AG08396 (cell line): Measurements from ENCODE around the gene RAB11FIP2.
"Not testable (repeated sequence)": the region's sequence is repeated elsewhere in the genome, so short reads cannot be mapped to it uniquely, and the experiment has no call there.

Experiments used
- DNase-seq: peaks from one replicate; pipeline ENCODE4 v3.0.0; 2012; ENCODE audit warnings: low spot score, mixed read lengths

The RAB11FIP2 gene

DNA sequence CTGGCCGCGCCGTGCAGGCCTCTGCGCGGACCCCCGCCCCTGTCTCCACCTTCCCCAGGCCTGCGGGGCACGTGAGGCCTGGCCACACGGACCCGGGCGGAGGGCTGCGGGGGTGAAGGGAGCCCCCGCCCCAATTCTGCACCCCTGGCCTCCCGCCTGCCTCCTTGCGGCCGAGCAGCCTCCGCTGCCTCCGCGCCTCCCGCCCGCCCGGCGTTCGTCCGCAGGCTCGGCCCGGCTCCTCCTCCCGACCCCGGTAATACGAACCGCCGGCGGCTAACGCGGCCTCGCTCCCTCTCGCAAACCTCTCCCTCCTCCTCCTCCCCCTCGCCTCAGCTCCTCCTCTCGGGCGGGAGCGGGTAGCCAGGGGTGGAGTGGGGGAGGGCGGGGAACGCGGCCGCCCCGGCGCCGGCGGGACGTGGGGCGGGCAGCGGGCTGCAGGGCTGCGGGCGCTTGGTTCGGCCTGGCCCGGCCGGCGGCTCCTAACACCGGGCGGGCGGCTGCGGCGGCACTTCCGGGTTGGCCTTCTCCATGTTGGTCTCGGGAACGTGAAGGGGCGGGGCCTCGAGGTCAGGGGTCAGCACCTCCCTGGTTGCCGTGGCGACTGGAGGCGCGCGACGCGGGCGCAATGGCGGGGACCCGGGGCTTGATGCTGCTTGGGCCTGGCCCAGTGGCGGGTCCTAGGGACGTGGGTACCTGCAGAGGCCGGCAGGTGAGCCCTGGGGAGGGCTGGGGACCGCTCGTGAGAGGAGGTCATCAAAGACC lies at the start of gene RAB11FIP2:
TSS of gene RAB11FIP2 (minus strand) at position 547 of the 762 bp plus-strand sequence. CDS start 778 bp downstream, outside the sequence.
- DNase-seq: peak; percentile 95

DNA sequence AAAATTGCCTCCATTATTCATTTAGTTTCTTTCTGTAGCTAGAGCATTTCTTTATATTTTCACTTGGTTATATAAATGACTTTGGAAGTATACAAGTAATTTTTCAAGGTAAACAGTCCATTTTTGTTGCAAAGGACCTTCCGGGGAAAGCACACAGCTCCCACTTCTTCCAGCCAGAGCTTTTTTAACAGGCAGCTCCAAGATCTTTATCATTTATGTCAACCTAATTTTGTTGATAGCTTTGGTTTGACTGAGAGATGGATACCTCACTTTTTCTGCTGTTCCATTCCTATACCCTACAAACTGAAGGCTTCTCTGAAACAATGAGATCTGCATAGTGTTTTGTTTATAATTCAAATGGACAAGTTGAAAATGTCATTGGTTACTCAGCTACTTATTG lies 49.3 kb upstream of the RAB11FIP2 start:
- no peak for DNase-seq

GRCh38 chr10:118092209-118092608 lies 45.5 kb upstream of the RAB11FIP2 start:
- no peak for DNase-seq

- no peak for DNase-seq
These were observed 34.1 kb upstream of the RAB11FIP2 start for GRCh38 chr10:118080817-118081216.

DNA sequence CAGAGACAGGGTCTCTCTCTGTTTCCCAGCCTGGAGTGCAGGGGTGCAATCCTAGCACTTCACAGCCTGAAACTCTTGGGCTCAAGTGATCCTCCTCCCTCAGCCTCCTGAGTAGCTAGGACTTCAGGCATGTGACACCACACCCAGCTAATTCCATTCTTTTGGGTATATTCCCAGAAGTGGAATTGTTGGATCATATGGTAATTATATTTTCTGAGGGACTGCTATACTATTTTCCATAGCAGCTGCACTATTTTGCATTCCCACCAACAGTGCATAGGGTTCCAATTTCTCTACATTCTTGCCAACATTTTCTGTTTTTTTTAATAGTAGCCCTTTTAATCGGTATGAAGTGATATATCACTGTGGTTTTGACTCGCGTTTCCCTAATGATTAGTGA lies 30.0 kb upstream of the RAB11FIP2 start:
- DNase-seq: no peak

GRCh38 chr10:118072840-118073239 lies 26.1 kb upstream of the RAB11FIP2 start:
- no peak for DNase-seq

GRCh38 chr10:118067389-118067788 lies 20.6 kb upstream of the RAB11FIP2 start:
- not testable (repeated sequence) for DNase-seq

DNA sequence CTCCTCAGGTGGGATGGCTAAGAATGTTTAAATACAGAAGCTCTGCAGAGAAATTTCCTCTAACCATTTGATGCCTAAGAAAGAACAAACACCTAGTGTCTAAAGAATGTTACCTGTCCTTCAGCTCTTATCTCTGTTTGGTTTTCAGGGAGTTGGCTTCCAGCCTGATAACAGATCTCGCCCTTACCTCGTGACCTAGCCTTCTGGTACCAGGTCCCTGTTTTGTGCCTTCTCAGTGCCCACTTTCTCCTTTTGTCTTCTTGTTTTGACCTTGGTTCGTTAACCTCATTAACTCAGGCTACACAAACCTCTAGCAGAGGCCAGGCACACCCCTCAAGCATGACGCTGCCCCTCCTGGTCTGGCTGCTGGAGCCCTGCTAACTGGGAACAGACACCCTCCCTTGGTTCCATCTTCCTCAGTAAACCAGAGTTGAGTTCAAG lies 16.1 kb upstream of the RAB11FIP2 start:
- DNase-seq: no peak

GRCh38 chr10:118058371-118058770 lies 11.6 kb upstream of the RAB11FIP2 start:
- DNase-seq: no peak

- DNase-seq: no peak
These were observed 10.6 kb upstream of the RAB11FIP2 start for GRCh38 chr10:118057361-118057760.

DNA sequence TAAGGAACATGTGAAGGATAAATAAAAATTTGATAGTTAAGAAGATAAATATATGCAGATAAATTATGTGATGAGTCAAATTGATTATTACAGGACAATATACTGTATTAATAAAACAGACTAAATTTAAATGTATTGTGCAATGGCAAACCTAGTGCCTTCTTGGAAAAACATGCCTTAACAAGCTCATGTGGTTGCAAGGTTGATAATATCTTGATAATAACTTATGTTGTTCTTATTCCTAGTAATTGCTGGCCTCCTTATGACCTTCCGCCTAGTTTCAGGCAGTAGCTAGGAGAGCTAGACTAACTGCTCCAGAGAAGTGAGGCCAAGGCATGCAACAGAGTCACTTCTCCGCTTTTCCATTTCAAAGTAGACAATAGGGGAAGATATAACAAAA lies 7.6 kb upstream of the RAB11FIP2 start:
- DNase-seq: no peak

GRCh38 chr10:118052816-118053215 lies 6.1 kb upstream of the RAB11FIP2 start:
- DNase-seq: no peak

GRCh38 chr10:118047880-118048279 lies 1.1 kb upstream of the RAB11FIP2 start:
- DNase-seq: no peak

- DNase-seq: peak; percentile 8
These were observed 497 bp upstream of the RAB11FIP2 start for GRCh38 chr10:118047157-118047719.

DNA sequence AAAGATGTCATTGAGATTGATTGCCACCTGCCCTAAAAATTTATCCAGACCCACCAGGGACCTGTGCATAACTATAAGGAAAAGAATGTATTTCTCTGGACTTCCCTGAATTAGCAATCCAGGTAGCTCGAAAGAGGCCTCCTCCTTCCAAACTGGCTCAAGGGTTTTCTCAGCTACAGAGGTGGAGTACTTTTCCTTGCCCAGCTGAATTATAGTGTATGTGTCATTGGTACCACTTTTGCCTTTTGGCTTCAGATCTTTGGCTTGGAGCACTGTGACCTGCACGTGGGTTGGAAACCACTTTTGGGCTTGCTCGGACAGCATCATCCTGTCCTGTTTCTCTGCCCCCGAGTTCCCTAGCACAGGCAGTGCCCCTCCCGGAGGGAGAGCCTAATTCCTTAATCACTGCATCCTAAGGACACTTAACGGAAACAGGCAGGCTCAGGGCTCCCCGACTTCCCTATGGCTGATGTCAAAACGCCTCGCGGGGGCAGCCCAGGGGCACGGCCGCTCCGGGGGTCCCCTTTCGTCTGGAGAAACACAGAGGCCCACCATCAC lies 825 bp downstream of the RAB11FIP2 start:
- peak; percentile 39 for DNase-seq

GRCh38 chr10:118045158-118045836 lies 1.4 kb downstream of the RAB11FIP2 start:
- DNase-seq: no peak

DNA sequence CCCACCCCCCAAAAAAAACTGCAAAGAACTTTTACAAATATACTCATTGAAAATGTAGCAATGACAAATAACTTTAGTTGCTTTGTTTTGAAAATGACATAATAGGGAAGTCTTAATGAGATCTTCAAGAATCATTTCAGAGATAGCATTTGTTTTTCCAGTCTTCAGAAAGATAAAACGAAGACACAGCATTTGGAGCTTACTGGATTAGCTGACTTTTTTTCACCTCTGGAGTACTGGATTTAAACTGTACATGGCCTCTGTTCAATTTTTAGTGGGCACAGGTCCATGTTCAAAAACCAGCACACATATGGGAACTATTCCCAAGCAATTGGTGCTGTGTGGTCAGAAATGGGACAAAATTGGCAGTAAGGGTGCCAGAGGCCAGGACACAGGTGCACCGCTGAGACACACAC lies 3.9 kb downstream of the RAB11FIP2 start:
- no peak for DNase-seq

DNA sequence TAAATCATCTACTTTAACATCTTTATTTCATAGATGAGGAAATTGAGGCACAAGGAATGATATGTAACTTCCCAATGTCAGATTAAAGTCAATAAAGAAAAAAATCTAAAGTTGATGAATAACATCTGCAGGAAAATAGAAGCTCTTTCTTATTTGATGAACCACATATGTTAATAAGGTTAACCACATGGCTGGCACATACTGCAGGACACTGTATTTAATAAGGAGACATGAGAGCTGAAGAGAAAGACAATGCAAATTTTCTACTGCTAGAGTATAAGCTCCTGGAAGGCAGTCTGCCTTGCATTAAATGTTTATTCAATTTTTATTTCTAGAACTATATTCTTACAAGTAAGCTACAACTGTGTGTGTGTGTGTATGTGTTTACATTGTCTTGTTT lies 4.4 kb downstream of the RAB11FIP2 start:
- no peak for DNase-seq

GRCh38 chr10:118041316-118041715 lies 5.4 kb downstream of the RAB11FIP2 start:
- peak; percentile 28 for DNase-seq

DNA sequence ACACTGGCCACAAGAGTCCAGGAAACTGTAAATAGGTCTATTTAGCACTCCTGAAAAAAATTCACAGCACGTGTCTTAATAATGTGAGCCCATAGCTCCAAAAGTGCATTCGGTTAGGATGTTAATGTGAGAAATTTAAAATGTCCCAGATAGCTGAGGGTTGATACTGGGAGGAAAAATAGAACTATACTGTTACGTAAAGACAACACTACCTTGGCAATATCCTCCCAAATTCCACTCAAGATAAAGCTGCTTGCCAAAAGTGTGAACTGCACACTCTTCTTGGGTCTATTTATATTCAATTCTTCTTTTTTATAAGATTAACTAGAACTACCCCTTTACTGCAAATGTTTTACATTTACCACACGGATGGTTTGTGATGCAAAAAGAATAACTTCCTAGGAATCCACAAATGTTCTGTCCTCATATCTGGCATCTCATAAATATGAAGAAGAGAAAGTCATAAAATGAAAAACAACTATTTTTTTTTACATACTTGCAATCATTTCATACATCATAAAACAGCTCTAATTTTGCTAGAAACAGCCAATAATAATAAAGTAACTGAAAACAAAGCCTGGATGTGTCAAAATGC lies 10.4 kb downstream of the RAB11FIP2 start:
- DNase-seq: no peak

- no peak for DNase-seq
These were observed 11.3 kb downstream of the RAB11FIP2 start for GRCh38 chr10:118035354-118036005.

- DNase-seq: no peak
These were observed 11.9 kb downstream of the RAB11FIP2 start for GRCh38 chr10:118034791-118035261.
